K562 (cell line): ENCODE data around the gene KIAA2012. TPM values are rescaled to one million over a fixed set of nuclear protein-coding genes. Genes with fewer than 3 reads are reported as not detected.

ENCODE experiments used
- ATAC-seq: fragments of 200-7000 bp; cut with Tn5 transposase; 3 replicates; pipeline ENCODE4 v1.9.1; 2020; ENCODE audit warnings: moderate library complexity
- BruUV-seq: library from RNA; stranded (reverse); fragments of 400-500 nt; replicated peaks from 2 replicates; lab custom pipeline; 2021; lab: Mats Ljungman, UMichigan
- CTCF ChIA-PET: fragments of 300-600 bp; formaldehyde crosslinking; extraction: SDS; loops from one replicate; lab custom pipeline; 2021; ENCODE audit warnings: low intra/inter-chr PET ratio; lab: Yijun Ruan, JAX
- POLR2A ChIA-PET: fragments of 300-600, 350-650 bp; sonication (Branson Sonifier 250); formaldehyde crosslinking; extraction: SDS; loops from one replicate; lab custom pipeline; 2021; ENCODE audit warnings: antibody characterized with exemption, inconsistent platforms; lab: Yijun Ruan, JAX
- DNase-seq, 4 experiments: peaks; one replicate each; pipeline versions ENCODE4 v3.0.0 to v3.0.0-alpha.2; 2011 to 2018; ENCODE audit warnings: low spot score in 3 of 4, mixed read lengths in 3 of 4; ENCODE audit errors: extremely low read depth in 1 of 4
- FAIRE-seq: peaks from 2 replicates; lab custom pipeline; 2011; peaks lifted over from hg19 to GRCh38; lab: Jason Lieb, UNC
- H2AFZ ChIP-seq: 2 replicates; pipeline ENCODE4 v1.6.0; 2011; ENCODE audit warnings: low read depth, low read length, control low read depth, inconsistent platforms
- H3K27ac ChIP-seq: fragments of 200-600 bp; 3 replicates; pipeline ENCODE4 v1.8.0; 2011; ENCODE audit warnings: low read depth, mild to moderate bottlenecking, control low read depth, inconsistent platforms, low read length, moderate library complexity, mixed read lengths; ENCODE audit errors: extremely low read depth
- H3K27me3 ChIP-seq, 2 experiments: fragments of 300-600 bp in 1 of 2; 2 replicates in 1 of 2; 3 replicates in 1 of 2; pipeline versions ENCODE4 v1.6.0 to v1.8.0; 2011; ENCODE audit warnings: inconsistent platforms in 2 of 2, low read length in 2 of 2, mild to moderate bottlenecking in 1 of 2, mixed read lengths in 1 of 2, moderate library complexity in 1 of 2; ENCODE audit not compliant: control insufficient read depth in 2 of 2, insufficient read depth in 2 of 2
- H3K36me3 ChIP-seq: fragments of 300-600 bp; 3 replicates; pipeline ENCODE4 v1.8.0; 2011; ENCODE audit warnings: mild to moderate bottlenecking, low read length, inconsistent platforms; ENCODE audit not compliant: control insufficient read depth, insufficient read depth
- H3K4me1 ChIP-seq, 2 experiments: fragments of 200-600 bp in 1 of 2; replicated peaks in 1 of 2; 2 replicates in 1 of 2; 3 replicates in 1 of 2; pipeline versions ENCODE4 v1.5.1 to v1.8.0; 2011; ENCODE audit warnings: inconsistent platforms in 2 of 2, low read length in 2 of 2, mild to moderate bottlenecking in 1 of 2, mixed read lengths in 1 of 2, moderate library complexity in 1 of 2; ENCODE audit not compliant: control insufficient read depth in 2 of 2, insufficient read depth in 2 of 2
- H3K4me2 ChIP-seq: 2 replicates; pipeline ENCODE4 v1.6.1; 2011; ENCODE audit warnings: low read length, control low read depth, inconsistent platforms, mixed read lengths; ENCODE audit not compliant: insufficient read depth
- H3K4me3 ChIP-seq: fragments of 200-600 bp; sonication (generic), shearing (Covaris generic); 2 replicates; pipeline ENCODE4 v1.5.1; 2016; ENCODE audit warnings: control low read depth, inconsistent platforms
- H3K79me2 ChIP-seq: fragments of 200-600 bp; 3 replicates; pipeline ENCODE4 v1.8.0; 2011; ENCODE audit warnings: low read length, inconsistent platforms; ENCODE audit not compliant: control insufficient read depth, insufficient read depth
- H3K9ac ChIP-seq, 2 experiments: 2 replicates each; pipeline versions ENCODE4 v1.6.0 to v1.6.1; 2011; ENCODE audit warnings: low read depth in 2 of 2, low read length in 2 of 2, control low read depth in 1 of 2, inconsistent platforms in 1 of 2, mild to moderate bottlenecking in 1 of 2, mixed read lengths in 1 of 2; ENCODE audit not compliant: insufficient read depth in 1 of 2
- H3K9me1 ChIP-seq: one replicate; pipeline ENCODE4 v1.6.0; 2011; ENCODE audit warnings: inconsistent platforms, mild to moderate bottlenecking, low read length, moderate library complexity; ENCODE audit not compliant: control insufficient read depth, insufficient read depth
- H3K9me3 ChIP-seq: replicated peaks from 2 replicates; pipeline ENCODE4 v1.5.1; 2011; ENCODE audit warnings: low read depth, low read length, inconsistent platforms; ENCODE audit not compliant: control insufficient read depth, insufficient read depth
- H4K20me1 ChIP-seq: replicated peaks from 2 replicates; pipeline ENCODE4 v1.6.1; 2011; ENCODE audit warnings: low read length, inconsistent platforms, mixed read lengths; ENCODE audit not compliant: control insufficient read depth, insufficient read depth
- EWSR1 ChIP-seq: fragments of 450-650 bp; IDR thresholded peaks from 2 replicates; pipeline ENCODE4 v1.6.1; 2018; ENCODE audit warnings: borderline replicate concordance, mild to moderate bottlenecking, low read depth, moderate library complexity; ENCODE audit not compliant: partially characterized antibody
- FOS ChIP-seq: IDR thresholded peaks from 3 replicates; pipeline ENCODE4 v1.6.1; 2011; ENCODE audit not compliant: insufficient read length; ENCODE audit errors: extremely low read depth
- SAFB ChIP-seq: fragments of 200-400 bp; formaldehyde crosslinking; IDR thresholded peaks from 2 replicates; pipeline ENCODE4 v1.6.1; 2017; ENCODE audit warnings: low read depth, low read length, borderline replicate concordance
- ZBTB9 ChIP-seq: fragments of 450-650 bp; formaldehyde crosslinking; IDR thresholded peaks from 2 replicates; pipeline ENCODE4 v1.4.0; 2020; ENCODE audit warnings: mild to moderate bottlenecking, moderate library complexity
- ZNF133 ChIP-seq: fragments of 250-450 bp; sonication (Bioruptor Pico); IDR thresholded peaks from 2 replicates; pipeline ENCODE4 v1.4.0; 2020; ENCODE audit warnings: mild to moderate bottlenecking
- WGBS: fragments of 100-300 bp; shearing (Covaris generic); methylation state at CpG from one replicate; pipeline ENCODE4 v1.1.6; 2016; ENCODE audit warnings: low coverage, mixed read lengths; ENCODE audit not compliant: insufficient coverage; ENCODE audit errors: missing lambda C conversion rate; 5-methylcytosine and 5-hydroxymethylcytosine counted together
- in situ Hi-C: fragments of 300-500 bp; cut with MboI; formaldehyde crosslinking; loops from 4 replicates; pipeline ENCODE4 v1.15.0; 2018; ENCODE audit warnings: inconsistent platforms, mixed read lengths
- intact Hi-C: fragments of 100-400 bp; cut with micrococcal nuclease; formaldehyde crosslinking; loops from 2 replicates; pipeline ENCODE4 v1.14.2; 2022
- polyA plus RNA-seq, 8 experiments: library from polyadenylated mRNA; depleted of rRNA in 4 of 8; stranded (reverse) in 5 of 8; unstranded in 3 of 8; fragments of >200 nt; fragmentation: Nextera tagmentation in 2 of 8; fragmentation: Illumina TruSeq in 1 of 8; extraction: Ambion mirVana in 2 of 8; extraction: Trizol in 1 of 8; gene quantifications; 2 replicates each; pipeline versions ENCODE4 v1.2.1 to v1.2.3, GENCODE V29; 2011 to 2014; ENCODE audit warnings: inconsistent platforms in 1 of 8, missing spikeins in 1 of 8
- total RNA-seq, 7 experiments: library from RNA; depleted of rRNA in 6 of 7; stranded (reverse); fragments of >200 nt in 6 of 7; fragmentation: Illumina TruSeq in 2 of 7; extraction: Trizol in 2 of 7; gene quantifications; 2 replicates each; pipeline versions ENCODE4 v1.2.1 to v1.2.3, GENCODE V29; 2011 to 2021; ENCODE audit warnings: low replicate concordance in 1 of 7

Gene KIAA2012
- total and polyA plus RNA-seq, 9 of the 15 experiments (the other 6 are each of a cell fraction or from before 2014, with no cell fraction given), result not detected

- WGBS, result 2% methylated on average over 3 of the region's 3 CpGs
- H3K9me1 ChIP-seq, result no peaks in the 10 kb centered on the region
- no peaks in the 10 kb centered on the region for H3K79me2 ChIP-seq
- TF ChIP-seq ZBTB9 (CRISPR knock-in tag) (no peak), FOS (no peak), ZNF133 (CRISPR knock-in tag) (no peak), EWSR1 (no peak), SAFB (no peak)
- POLR2A ChIA-PET, result no interaction called here
- no peaks in the 10 kb centered on the region for H4K20me1 ChIP-seq
- no peak overlapping the region for H3K4me2 ChIP-seq
- DNase-seq (no peak), ATAC-seq (no peak), FAIRE-seq (no peak)
- no peaks in the 10 kb centered on the region for H3K4me1 ChIP-seq
- no peak overlapping the region for H3K27ac ChIP-seq
- H3K9me3 ChIP-seq, result no peaks in the 10 kb centered on the region
- H3K9ac ChIP-seq, result no peak overlapping the region
- no peaks in the 10 kb centered on the region for H3K36me3 ChIP-seq
- H2AFZ ChIP-seq, result no peak overlapping the region
- no TSS peak for BruUV-seq
- H3K4me3 ChIP-seq, result no peak overlapping the region
- in situ Hi-C loops, result no loop called here
- peaks cover 2 to 12% of the 10 kb centered on the region in 2 experiments; a peak in 2 of 5 replicates for H3K27me3 ChIP-seq
- CTCF ChIA-PET, result no interaction called here
- intact Hi-C loops, result no loop called here
These were observed 56.8 kb downstream of the KIAA2012 start for GRCh38 chr2:202129841-202130240.
